HG03135 (cell line): Measurements from ENCODE around the gene CTNND2.

Experiments
- ATAC-seq: cut with Tn5 transposase; IDR thresholded peaks from one replicate; pipeline ENCODE4 v1.9.1; 2021; ENCODE audit warnings: mild to moderate bottlenecking, moderate library complexity; ENCODE audit not compliant: unreplicated experiment

The CTNND2 gene

GRCh38 chr5:11052871-11053270, 851.4 kb downstream of the CTNND2 start:
- ATAC-seq, result no peak

DNA sequence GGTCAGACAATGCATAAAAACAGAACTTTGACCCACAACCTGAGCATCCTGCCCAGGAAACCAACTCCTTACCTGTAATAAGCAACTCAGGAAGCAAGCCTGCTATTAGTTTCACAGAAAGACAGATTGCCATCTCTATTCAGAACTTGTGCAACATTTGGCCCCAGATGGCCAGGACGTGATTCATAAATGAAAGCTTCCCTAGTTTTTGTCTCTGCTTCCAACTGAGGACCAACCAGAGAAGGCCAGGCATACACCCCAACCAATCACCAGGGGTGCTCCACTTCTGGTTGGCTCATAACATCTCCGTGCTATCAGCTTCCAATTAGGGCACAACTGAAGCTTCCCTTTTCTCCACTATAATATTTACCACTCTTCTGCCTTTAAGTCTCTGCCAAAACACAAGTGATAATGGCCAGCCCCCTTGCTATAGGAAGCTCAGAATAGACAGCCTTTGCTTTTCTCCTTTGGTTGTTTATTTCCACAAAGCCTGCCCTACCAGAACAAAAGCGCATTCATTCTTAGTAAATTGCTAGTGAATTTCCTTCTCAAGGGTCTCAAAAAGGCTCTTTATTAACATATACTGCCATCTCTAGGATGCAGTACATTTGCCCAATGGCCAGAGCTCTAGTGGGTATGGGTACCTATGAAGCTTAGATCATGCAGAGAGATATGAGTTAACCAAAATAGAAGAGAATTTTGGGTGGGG, 853.5 kb downstream of the CTNND2 start:
- no peak for ATAC-seq

DNA sequence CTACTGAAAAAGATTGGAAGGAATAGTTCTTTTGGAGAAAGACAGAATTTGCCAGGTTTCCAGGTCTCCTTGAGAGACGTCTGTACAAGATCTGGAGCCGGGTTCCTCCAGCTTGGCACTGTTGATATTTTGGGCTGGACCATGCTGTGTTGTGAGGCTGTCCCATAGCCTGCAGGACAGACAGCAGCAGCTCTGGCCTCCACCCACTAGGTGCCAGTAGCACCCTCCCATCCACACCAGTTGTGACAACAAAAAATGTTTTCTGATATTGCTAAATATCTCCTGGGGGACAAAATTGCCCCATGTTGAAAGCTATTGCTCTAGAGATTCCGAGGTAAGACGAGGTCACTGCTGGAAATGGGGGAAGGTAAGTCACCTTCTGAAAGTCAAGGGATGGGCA, 855.5 kb downstream of the CTNND2 start:
- ATAC-seq, result no peak

GRCh38 chr5:11047625-11048024, 856.6 kb downstream of the CTNND2 start:
- ATAC-seq, result no peak

GRCh38 chr5:11047030-11047429, 857.2 kb downstream of the CTNND2 start:
- ATAC-seq, result no peak

DNA sequence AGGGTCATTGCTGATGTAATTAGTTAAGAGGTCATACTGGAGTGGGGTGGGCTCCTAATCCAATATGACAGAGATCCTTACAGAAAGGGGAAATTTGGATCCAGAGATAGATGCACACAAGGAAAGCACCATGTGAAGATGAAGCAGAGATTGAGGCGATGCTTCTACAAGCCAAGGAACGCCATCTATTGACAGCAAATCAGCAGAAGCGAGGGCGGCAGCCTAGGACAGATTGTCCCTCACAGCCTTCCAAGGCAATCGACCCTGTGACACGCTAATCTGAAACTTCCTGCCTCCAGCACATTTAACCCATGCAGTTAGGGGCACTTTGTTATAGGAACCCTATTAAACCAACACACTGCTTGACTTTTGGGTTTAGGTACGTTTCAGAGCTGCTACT, 858.1 kb downstream of the CTNND2 start:
- ATAC-seq, result no peak

DNA sequence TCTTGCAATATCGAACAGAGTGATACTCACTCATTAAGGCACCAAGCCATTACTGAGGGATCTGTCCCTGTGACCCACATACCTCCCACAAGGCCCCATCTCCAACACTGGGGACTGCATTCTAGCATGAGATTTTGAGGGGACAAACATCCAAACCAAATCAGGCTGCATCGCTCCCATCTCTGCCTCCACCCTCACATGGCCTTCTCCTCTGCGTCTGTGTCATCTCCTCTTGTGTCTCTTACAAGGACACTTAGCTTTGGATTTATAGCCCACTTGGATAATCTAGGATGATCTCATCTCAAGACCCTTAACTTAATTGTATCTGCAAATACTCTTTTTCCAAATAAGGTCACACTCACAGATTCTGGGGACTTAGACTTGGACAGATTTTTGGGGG, 858.8 kb downstream of the CTNND2 start:
- no peak for ATAC-seq

- no peak for ATAC-seq
Measured at GRCh38 chr5:11044581-11044980, 859.7 kb downstream of the CTNND2 start.

- no peak for ATAC-seq
Measured at GRCh38 chr5:11043881-11044280, 860.4 kb downstream of the CTNND2 start.

GRCh38 chr5:11040345-11040744, 863.9 kb downstream of the CTNND2 start:
- ATAC-seq, result no peak

DNA sequence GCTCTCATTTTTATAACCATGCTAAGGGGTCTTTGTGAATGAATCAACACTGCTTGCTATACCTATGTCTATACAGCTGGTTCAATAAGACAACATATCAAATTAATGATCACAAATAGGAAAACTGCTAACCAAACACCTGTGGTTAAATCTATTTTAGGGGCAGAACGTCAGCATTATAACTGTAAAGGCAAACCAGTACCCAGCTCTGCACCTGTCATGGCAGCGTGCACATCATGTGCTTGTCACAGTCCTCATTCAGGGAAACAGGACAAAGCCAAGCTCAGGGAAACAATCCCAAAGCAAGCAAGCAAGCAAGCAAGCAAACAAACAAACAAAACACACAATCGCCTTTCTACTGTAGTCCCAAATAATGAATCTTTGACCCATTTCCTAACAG, 865.5 kb downstream of the CTNND2 start:
- no peak for ATAC-seq

- ATAC-seq, result no peak
Measured at GRCh38 chr5:11037941-11038340, 866.3 kb downstream of the CTNND2 start.

DNA sequence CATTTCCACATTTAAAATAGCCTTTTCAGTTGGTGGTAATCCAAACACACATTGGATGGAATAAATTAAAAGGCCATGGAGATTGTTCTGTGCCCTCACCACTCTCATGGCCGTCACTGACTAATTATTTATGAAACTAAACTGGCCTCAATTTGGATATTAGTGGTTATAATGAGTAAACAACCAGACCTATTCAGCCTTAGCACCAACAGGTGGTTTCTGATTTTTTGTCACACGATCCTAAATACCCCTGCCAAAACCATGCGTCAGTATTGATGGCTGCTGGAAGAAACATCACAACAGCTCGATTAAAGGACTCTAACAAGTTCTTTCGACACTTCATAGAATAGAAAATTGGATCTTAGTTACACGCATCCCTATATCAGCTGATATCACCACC, 867.2 kb downstream of the CTNND2 start:
- ATAC-seq, result no peak

DNA sequence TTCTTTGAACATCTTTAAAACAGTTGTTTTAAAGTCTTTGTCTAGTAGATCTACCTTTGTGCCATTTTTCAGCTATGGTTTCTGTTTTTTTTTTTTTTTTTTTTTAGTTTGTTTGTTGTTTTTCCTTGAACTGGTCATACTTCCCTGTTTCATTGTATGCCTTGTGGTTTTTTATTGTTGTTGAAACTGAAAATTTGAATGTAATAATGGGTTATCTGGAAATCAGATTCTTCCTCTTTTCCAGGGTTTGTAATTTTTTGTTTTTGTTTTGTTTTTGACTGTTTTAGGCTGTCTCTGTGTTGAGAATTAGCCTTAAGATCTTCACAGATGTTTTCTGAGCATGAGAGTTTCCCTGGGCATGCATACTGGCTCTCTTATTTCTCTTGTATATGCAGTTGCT, 873.6 kb downstream of the CTNND2 start:
- ATAC-seq, result no peak

DNA sequence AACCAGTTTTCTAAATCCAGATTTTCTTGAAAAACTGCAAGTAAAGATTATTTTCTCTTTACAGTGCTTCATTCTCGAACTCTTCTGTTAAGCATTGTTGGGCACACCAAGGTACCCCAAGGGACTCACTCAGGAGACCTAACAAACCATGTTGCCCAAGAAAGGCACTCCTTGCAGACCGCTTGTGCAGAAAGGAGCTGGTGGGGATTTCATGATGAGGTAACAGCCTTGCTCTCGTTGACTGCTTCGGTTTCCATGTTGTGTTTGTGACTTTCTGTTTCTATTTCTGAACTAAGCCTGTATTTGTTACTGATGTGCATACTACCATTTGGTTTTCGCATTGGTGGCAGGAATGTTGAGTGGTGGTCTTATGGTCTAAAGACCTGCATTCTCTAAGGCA, 876.6 kb downstream of the CTNND2 start:
- no peak for ATAC-seq

GRCh38 chr5:11026543-11026942, 877.7 kb downstream of the CTNND2 start:
- ATAC-seq, result no peak

DNA sequence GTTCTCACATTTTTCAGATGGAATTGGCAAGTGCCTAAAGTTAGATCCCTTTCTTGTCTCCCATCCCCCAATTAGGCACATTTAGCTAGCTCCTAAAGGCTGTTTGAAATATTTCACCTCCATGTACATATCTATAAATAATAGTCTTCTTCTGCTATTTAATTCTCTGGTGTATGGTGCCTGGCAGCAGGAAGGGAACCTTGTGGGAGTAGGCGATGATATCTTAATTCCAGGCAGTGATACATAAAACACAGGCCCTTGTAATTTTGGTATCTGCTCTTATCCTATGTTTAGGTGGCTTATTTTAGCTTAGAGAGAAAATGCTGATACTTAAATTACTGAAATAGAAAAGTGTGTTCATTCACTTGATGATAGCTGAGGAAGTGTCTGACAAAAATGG, 880.3 kb downstream of the CTNND2 start:
- ATAC-seq, result no peak

DNA sequence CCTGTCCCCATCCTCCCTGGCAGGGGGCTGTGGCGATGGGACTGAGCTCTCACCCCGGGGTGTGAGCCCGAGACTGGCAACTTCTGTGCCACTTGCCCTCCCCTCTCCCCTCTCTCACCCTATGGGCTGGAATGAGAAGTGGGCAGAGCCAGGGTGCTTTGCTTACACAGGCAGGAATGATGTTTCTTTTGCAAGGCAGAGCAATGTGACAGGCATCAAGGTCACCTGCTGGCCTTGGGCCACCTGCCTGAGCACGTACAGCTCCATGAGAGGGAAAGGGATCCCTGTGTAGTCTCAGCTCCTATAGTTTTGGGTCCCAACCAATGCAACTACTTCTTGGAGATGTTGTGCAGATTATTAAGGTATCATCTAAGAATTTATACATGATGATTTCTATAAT, 890.5 kb downstream of the CTNND2 start:
- no peak for ATAC-seq

- ATAC-seq, result no peak
Measured at GRCh38 chr5:11012295-11012694, 892.0 kb downstream of the CTNND2 start.

DNA sequence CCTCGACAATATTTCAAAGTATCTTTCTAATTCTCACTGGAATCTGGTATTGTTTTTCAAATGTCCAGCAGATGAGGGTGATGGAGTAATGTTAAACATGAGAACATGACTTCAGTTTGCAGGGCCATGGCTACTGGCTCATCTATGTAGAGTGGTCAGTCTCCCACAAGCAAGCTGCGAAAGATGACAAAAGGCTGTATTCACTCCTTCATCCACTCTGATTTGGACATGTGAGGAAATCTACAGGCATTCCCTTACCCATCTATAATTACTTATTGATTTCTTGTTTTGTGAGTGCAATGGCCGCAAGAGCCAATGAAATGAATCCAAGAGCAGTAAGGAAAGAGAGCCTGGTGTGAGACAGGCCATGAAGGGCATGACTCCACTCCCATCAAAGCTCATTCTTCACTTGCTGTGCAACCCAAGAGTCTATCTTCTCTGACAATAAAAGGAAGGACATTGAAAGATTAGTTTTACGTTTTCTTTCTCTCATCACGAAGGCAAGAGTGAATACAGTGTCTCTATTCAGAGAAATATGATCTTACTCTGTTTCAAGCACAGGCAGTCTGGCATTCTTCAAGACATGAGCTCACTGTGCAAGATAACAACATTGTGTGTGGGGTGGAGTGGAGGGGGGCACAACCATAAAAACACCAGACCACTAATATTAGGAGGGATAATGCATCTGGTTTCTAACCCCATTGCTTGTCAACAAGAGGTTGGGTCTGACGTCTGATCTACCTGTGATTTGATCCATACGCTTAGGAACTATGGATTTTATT, 893.6 kb downstream of the CTNND2 start:
- no peak for ATAC-seq

- no peak for ATAC-seq
Measured at GRCh38 chr5:11009576-11009975, 894.7 kb downstream of the CTNND2 start.

DNA sequence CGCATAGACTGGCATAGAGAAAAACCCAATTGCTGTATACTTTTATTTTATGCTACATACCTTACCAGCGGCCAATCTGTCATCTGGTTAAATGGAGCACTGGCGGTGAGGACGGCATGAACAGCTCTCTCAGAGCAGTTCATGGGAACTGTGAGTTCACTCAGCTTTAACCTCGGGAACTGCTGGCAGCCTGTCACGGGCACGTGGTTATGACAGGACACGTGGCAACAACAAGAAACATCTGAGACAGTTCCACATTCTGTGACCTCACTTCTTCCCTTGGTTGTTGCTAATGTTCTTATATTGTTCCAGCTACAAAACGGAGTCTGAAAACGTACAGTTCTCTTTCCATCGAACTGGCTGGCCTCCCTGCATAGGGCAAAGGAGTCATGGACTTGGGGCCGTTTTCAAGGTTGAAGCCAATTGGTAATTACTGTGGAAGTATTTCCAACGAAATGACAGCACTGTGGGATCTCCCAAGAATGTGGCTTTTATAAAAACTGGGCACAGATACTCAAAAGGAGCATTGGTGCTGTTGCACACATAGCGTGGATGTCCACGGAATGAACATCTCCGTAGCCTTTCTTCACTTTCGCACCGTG, 896.9 kb downstream of the CTNND2 start:
- ATAC-seq, result no peak
